ENCODE data around the gene NFATC4. TPM values are rescaled to one million over a fixed set of nuclear protein-coding genes. Genes with fewer than 3 reads are reported as not detected.

The NFATC4 gene
- polyA plus RNA-seq, 1 experiment: 151 TPM

GRCh38 chr14:24332268-24332993, 35.6 kb upstream of the NFATC4 start:
- Histone ChIP-seq H3K4me3 (ENCODE audit: low read depth, low read length) (no peak overlapping the region), H3K27me3 (ENCODE audit: control insufficient read depth, insufficient read depth, low read length) (no peaks in the 10 kb centered on the region), H3K36me3 (ENCODE audit: control insufficient read depth, insufficient read depth, low read length) (no peaks in the 10 kb centered on the region; the same call in 1 of the 2 replicates)
- no peak for DNase-seq (ENCODE audit: low read depth)
- ChIA-PET POLR2A (no interaction called here), CTCF (interaction anchor here (0.6 to 16.8 kb wide), 33 partner anchors 8 to 651 kb away, joined by 3 to 491 read pairs (median 8); partner anchors contain the start of genes CBLN3, CIDEB, DHRS1 and KHNYN)
- peak; percentile 84 for TF ChIP-seq CTCF (IDR thresholded peaks at IDR 0.05; ENCODE audit: insufficient read depth, low read depth, low read length)

GRCh38 chr14:24334431-24335291, 33.3 kb upstream of the NFATC4 start, which contains the start of gene ADCY4:
Gene ADCY4 (minus strand): TSS chr14:24335071. CDS start chr14:24334652, 419 bp downstream.
- peaks cover 2% of the 10 kb centered on the region for H3K27me3 ChIP-seq (ENCODE audit: control insufficient read depth, insufficient read depth, low read length)
- no peak for TF ChIP-seq CTCF (IDR thresholded peaks at IDR 0.05; ENCODE audit: insufficient read depth, low read depth, low read length)
- H3K4me3 ChIP-seq (ENCODE audit: low read depth, low read length): peak within 1 kb of the TSS; percentile 35
- ChIA-PET POLR2A (interaction anchor here (1.5 to 1.6 kb wide), 2 partner anchors 96 to 102 kb away, joined by 4 to 9 read pairs; partner anchors contain the start of gene KHNYN), CTCF (interaction anchor here (1.2 to 16.8 kb wide), 17 partner anchors 11 to 205 kb away, joined by 3 to 491 read pairs (median 33); partner anchors contain the start of genes CBLN3, CIDEB, KHNYN and LTB4R)
- no peaks in the 10 kb centered on the region for H3K36me3 ChIP-seq (ENCODE audit: control insufficient read depth, insufficient read depth, low read length)
- DNase-seq (ENCODE audit: low read depth): no peak

- H3K27me3 ChIP-seq (ENCODE audit: control insufficient read depth, insufficient read depth, low read length): peaks cover 5% of the 10 kb centered on the region
- CTCF ChIA-PET: interaction anchor here (1.2 to 16.8 kb wide), 8 partner anchors 11 to 106 kb away, joined by 3 to 491 read pairs (median 7); partner anchors contain the start of genes CBLN3, CIDEB, KHNYN and NFATC4
- H3K36me3 ChIP-seq (ENCODE audit: control insufficient read depth, insufficient read depth, low read length): no peaks in the 10 kb centered on the region
- no peak overlapping the region for H3K4me3 ChIP-seq (ENCODE audit: low read depth, low read length)
- no peak for DNase-seq (ENCODE audit: low read depth)
- TF ChIP-seq CTCF (IDR thresholded peaks at IDR 0.05; ENCODE audit: insufficient read depth, low read depth, low read length): no peak
- POLR2A ChIA-PET: interaction anchor here (0.5 to 1.1 kb wide), 2 partner anchors 96 to 1035 kb away, joined by 3 to 4 read pairs; no protein-coding TSS in a partner anchor
These were observed 32.4 kb upstream of the NFATC4 start for GRCh38 chr14:24335461-24336171.

- no peak for DNase-seq (ENCODE audit: low read depth)
- ChIA-PET CTCF (interaction anchor here (0.8 to 16.8 kb wide), 9 partner anchors 10 to 104 kb away, joined by 3 to 491 read pairs (median 9); partner anchors contain the start of genes CBLN3, CIDEB, KHNYN and NFATC4), POLR2A (no interaction called here)
- no peak overlapping the region for H3K4me3 ChIP-seq (ENCODE audit: low read depth, low read length)
- H3K27me3 ChIP-seq (ENCODE audit: control insufficient read depth, insufficient read depth, low read length): peaks cover 5% of the 10 kb centered on the region
- no peak for TF ChIP-seq CTCF (IDR thresholded peaks at IDR 0.05; ENCODE audit: insufficient read depth, low read depth, low read length)
- H3K36me3 ChIP-seq (ENCODE audit: control insufficient read depth, insufficient read depth, low read length): no peaks in the 10 kb centered on the region
These were observed 30.7 kb upstream of the NFATC4 start for GRCh38 chr14:24337144-24337823.

Data from BJ (cell line).